GM19397 (cell line): ENCODE results near the gene ARL3.

Experiments
- ATAC-seq: cut with Tn5 transposase; IDR thresholded peaks from one replicate; pipeline ENCODE4 v1.9.1; 2021; ENCODE audit warnings: mild to moderate bottlenecking, moderate library complexity; ENCODE audit not compliant: unreplicated experiment

ARL3 gene

GRCh38 chr10:102642736-102643335 lies 71.4 kb downstream of the ARL3 start:
- peak; percentile 1 for ATAC-seq

GRCh38 chr10:102641880-102642735 lies 72.1 kb downstream of the ARL3 start:
- ATAC-seq: peak; percentile 51

- ATAC-seq: no peak
Measured at GRCh38 chr10:102641402-102641801, 72.8 kb downstream of the ARL3 start.

GRCh38 chr10:102639537-102639936 lies 74.7 kb downstream of the ARL3 start:
- ATAC-seq: no peak

GRCh38 chr10:102635377-102635776 lies 78.8 kb downstream of the ARL3 start:
- no peak for ATAC-seq

- no peak for ATAC-seq
Measured at GRCh38 chr10:102634686-102635085, 79.5 kb downstream of the ARL3 start.

- no peak for ATAC-seq
Measured at GRCh38 chr10:102633848-102634247, 80.3 kb downstream of the ARL3 start.

GRCh38 chr10:102633287-102633686 lies 80.9 kb downstream of the ARL3 start:
- ATAC-seq: no peak

GRCh38 chr10:102632394-102633111 lies 81.6 kb downstream of the ARL3 start:
- ATAC-seq: no peak

GRCh38 chr10:102631525-102632393 lies 82.4 kb downstream of the ARL3 start:
- no peak for ATAC-seq

- no peak for ATAC-seq
Measured at GRCh38 chr10:102630663-102631062, 83.5 kb downstream of the ARL3 start.

- ATAC-seq: no peak
Measured at GRCh38 chr10:102629661-102630614, 84.3 kb downstream of the ARL3 start.

- no peak for ATAC-seq
Measured at GRCh38 chr10:102628451-102628911, 85.7 kb downstream of the ARL3 start.

GRCh38 chr10:102627736-102628293 lies 86.4 kb downstream of the ARL3 start:
- no peak for ATAC-seq

- no peak for ATAC-seq
Measured at GRCh38 chr10:102627291-102627735, 86.9 kb downstream of the ARL3 start.

- no peak for ATAC-seq
Measured at GRCh38 chr10:102626026-102626685, 88.0 kb downstream of the ARL3 start.

GRCh38 chr10:102624751-102625645 lies 89.2 kb downstream of the ARL3 start:
- no peak for ATAC-seq

- ATAC-seq: no peak
Measured at GRCh38 chr10:102624094-102624493, 90.1 kb downstream of the ARL3 start.
